PC-9 (cell line): ENCODE measurements around the gene TMEM123.
"Not testable (repeated sequence)": the region's sequence is repeated elsewhere in the genome, so short reads cannot be mapped to it uniquely, and the experiment has no call there.

Experiments
- CTCF ChIP-seq: fragments of 200-600 bp; sonication (generic); conservative IDR thresholded peaks from 2 replicates; pipeline ENCODE4 v1.6.1; 2017; ENCODE audit warnings: mixed run types, antibody characterized with exemption, mild to moderate bottlenecking, moderate library complexity
- EZH2 ChIP-seq: fragments of 200-600 bp; sonication (generic); IDR thresholded peaks from 2 replicates; pipeline ENCODE4 v1.8.0; 2017; ENCODE audit warnings: antibody characterized with exemption, low read depth

- TF ChIP-seq CTCF, EZH2: not testable (repeated sequence)
Measured at GRCh38 chr11:102439063-102439363, 13.6 kb downstream of the TMEM123 start.
